HG02610 (cell line): Measurements from ENCODE around the gene CACNG3.
"Not testable (repeated sequence)": the region's sequence is repeated elsewhere in the genome, so short reads cannot be mapped to it uniquely, and the experiment has no call there.

ENCODE experiments used
- ATAC-seq: cut with Tn5 transposase; IDR thresholded peaks from one replicate; pipeline ENCODE4 v1.9.1; 2021; ENCODE audit warnings: mild to moderate bottlenecking, moderate library complexity; ENCODE audit not compliant: unreplicated experiment

Gene CACNG3

GRCh38 chr16:24275413-24275812 is 19.3 kb downstream of the CACNG3 start:
- no peak for ATAC-seq

- ATAC-seq: no peak
Measured at GRCh38 chr16:24279982-24280515, 23.9 kb downstream of the CACNG3 start.

DNA sequence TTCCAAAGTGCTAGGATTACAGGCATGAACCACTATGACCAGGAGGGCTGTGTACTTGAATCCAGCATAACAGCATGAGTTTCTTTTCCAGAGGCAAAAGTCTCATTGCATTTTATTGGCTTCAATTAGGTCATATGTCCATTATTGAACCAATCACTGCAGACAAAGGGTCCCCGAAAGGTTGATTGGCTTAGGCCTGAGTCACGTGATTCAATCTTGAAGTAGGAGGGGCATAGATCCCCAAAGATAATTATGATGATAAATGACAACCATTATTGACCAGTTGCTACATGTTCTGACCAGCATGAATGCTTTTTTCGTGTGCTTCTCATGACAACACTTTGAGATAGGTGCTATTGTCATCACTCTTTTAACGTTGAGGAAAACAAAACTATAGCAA is 25.3 kb downstream of the CACNG3 start:
- no peak for ATAC-seq

- ATAC-seq: no peak
Measured at GRCh38 chr16:24282141-24282540, 26.0 kb downstream of the CACNG3 start.

DNA sequence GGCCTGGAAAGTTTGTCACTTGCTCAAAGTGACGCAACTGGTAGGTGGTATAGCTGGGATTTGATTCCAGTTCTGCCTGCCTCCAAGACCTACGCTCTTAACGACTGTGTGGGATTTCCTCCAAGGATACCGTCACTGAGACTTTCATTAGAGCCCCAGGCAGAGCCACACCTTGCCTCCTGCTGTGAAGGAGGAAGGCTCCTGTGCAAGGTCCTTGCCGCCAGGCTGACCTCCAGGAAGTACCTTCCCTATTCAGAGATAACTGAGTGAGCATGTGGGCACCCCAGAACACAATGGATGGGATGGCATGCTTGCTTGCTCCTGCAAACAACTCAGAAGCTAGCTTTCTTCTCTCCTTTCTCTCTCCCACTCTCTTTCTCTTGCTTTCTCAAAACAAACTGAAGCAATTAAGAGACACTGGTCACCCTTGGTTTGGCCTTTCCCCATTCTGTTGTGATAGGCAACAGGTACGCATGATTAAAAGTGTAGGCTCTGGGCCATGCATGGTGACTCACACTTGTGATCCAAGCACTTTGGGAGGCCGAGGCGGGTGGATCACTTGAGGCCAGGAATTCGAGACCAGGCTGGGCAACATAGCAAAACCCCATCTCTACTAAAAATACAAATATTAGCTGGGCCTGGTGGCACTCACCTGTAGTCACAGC is 30.7 kb downstream of the CACNG3 start:
- ATAC-seq: no peak

DNA sequence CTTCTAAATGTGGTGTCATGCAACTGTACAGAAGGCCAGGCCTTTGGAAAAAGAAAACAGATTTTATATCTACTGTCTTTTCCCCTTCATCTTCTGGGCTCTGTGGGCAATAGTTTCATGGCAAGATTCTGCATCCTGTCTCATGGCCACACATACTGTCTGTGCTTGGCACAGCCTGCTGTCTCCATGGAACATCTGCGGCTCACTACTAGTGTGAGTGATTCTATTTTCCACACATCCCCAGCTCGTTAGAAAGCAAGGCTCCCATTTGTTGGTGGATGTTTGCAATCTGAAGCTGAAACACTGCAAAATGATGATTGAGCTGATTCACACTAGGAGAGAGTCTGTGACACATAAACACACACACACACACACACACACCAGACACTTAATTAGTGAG is 32.4 kb downstream of the CACNG3 start:
- no peak for ATAC-seq

- no peak for ATAC-seq
Measured at GRCh38 chr16:24289166-24289700, 33.1 kb downstream of the CACNG3 start.

GRCh38 chr16:24291932-24292331 is 35.8 kb downstream of the CACNG3 start:
- ATAC-seq: no peak

- ATAC-seq: no peak
Measured at GRCh38 chr16:24294131-24294530, 38.0 kb downstream of the CACNG3 start.

DNA sequence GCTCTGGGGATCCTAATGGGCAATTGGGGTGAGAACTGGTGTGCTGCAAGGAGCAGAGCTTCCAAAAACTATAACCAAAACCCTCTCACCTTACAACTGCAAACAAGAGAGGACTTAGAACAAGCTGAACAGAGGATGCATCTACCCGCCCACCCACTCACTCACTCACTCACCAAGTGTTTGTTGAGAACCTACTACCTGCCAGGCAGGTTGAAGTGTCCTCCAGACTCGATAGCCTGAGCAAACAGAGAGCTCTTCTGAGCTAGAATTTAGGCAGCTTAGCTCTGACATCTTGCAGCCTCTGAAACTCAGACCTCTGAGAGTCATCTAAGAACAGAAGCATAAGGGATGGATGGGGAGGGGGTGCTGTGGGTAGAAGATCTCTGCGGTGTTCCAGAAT is 41.2 kb downstream of the CACNG3 start:
- ATAC-seq: no peak

GRCh38 chr16:24298548-24299167 is 42.5 kb downstream of the CACNG3 start:
- no peak for ATAC-seq

DNA sequence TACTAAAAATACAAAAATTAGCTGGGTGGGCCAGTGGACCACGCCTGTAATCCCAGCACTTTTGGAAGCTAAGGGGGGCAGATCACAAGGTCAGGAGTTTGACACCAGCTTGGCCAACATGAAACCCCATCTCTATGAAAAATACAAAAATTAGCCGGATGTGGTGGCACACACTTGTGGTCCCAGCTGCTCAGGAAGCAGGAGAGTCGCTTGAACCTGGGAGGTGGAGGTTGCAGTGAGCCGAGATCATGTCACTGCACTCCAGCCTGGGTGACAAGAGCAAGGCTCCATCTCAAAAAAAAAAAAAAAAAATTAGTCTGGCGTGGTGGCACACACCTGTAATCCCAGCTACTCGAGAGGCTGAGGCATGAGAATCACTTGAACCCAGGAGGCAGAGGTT is 44.6 kb downstream of the CACNG3 start:
- ATAC-seq: not testable (repeated sequence)

- ATAC-seq: no peak
Measured at GRCh38 chr16:24302636-24303035, 46.5 kb downstream of the CACNG3 start.

GRCh38 chr16:24308200-24308599 is 52.1 kb downstream of the CACNG3 start:
- no peak for ATAC-seq

GRCh38 chr16:24309258-24310142 is 53.4 kb downstream of the CACNG3 start:
- no peak for ATAC-seq

GRCh38 chr16:24315343-24315742 is 59.2 kb downstream of the CACNG3 start:
- ATAC-seq: no peak

GRCh38 chr16:24318680-24319079 is 62.5 kb downstream of the CACNG3 start:
- no peak for ATAC-seq

- ATAC-seq: no peak
Measured at GRCh38 chr16:24319126-24319814, 63.1 kb downstream of the CACNG3 start.

DNA sequence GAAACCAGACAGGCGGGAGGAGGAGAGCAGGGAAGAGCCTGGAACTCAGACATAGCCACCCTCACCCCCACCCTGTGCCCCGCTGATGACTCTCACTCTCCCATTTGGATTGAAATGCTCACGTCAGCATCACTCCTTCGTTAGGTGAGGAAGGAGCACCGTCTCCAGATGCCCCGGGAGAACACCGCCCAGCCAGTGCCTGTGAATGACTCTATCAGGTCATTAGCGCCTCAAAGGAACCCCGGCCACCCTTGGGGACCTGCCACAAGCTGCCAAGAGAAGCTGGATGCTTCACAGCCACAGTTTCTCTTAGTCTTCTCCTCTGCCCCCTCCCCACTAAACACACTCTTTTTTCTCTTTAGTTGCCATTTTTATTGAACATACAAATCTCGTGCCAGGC is 66.0 kb downstream of the CACNG3 start:
- ATAC-seq: no peak

DNA sequence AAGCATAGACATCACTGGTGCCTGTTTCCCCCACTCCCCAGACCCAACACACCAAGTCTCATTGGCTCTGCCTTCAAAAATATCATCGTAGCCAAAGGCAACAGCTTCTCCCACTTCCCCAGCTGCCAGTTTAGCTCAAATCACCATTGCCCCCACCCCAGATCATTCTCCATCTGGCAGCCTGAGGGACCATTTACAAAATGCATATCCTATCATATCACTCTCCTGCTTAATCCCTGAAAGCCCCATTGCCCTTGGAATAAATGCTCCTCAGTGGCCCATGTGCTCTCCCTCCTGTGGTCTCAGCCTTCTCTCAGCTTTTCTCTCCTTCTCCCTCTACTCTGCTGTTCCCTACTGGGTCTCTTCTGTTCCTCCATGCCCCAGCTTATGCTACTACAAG is 68.3 kb downstream of the CACNG3 start:
- ATAC-seq: no peak
